ENCODE results near the gene BIRC7.

Gene BIRC7

GRCh38 chr20:63261795-63262528 lies 26.3 kb downstream of the BIRC7 start:
- Histone ChIP-seq H3K9me3 (ENCODE audit: insufficient read depth, low read depth, low read length) (no peaks in the 10 kb centered on the region), H3K4me3 (ENCODE audit: low read length) (no peak overlapping the region), H3K27me3 (ENCODE audit: insufficient read depth, low read length) (0 out of 2 replicates have a peak, but pooled peaks cover under 1% of the 10 kb centered on the region), H3K9ac (ENCODE audit: low read depth, low read length) (no peak overlapping the region), H3K4me1 (ENCODE audit: insufficient read depth, low read length) (no peaks in the 10 kb centered on the region), H3K27ac (ENCODE audit: low read length) (no peak overlapping the region), H3K36me3 (ENCODE audit: insufficient read depth, low read depth, low read length) (no peaks in the 10 kb centered on the region)

DNA sequence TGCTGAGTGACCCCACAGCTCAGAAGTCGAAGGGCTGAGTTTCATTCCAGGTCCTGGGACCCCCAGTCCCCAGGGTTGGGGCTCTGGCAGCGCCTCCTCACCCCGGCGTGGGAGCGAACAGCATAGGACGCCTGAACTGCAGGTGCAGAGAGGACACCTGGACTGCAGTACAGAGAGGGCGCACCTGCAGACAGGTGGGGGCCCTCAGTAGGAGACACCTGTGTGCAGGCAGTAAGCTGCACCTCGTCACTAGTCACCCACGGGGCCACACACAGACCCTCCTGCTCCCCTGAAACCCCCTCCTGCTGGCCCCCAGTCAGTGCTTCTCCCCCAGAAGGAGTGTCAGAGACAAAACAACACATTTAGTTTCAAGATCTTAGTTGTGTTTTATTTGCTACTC lies 27.1 kb downstream of the BIRC7 start:
- H3K27ac ChIP-seq (ENCODE audit: low read length) = no peak overlapping the region
- no peaks in the 10 kb centered on the region for H3K27me3 ChIP-seq (ENCODE audit: insufficient read depth, low read length)
- H3K36me3 ChIP-seq (ENCODE audit: insufficient read depth, low read depth, low read length) = no peaks in the 10 kb centered on the region
- H3K4me1 ChIP-seq (ENCODE audit: insufficient read depth, low read length) = no peaks in the 10 kb centered on the region
- no peak overlapping the region for H3K4me3 ChIP-seq (ENCODE audit: low read length)
- H3K9ac ChIP-seq (ENCODE audit: low read depth, low read length) = no peak overlapping the region
- no peaks in the 10 kb centered on the region for H3K9me3 ChIP-seq (ENCODE audit: insufficient read depth, low read depth, low read length)

DNA sequence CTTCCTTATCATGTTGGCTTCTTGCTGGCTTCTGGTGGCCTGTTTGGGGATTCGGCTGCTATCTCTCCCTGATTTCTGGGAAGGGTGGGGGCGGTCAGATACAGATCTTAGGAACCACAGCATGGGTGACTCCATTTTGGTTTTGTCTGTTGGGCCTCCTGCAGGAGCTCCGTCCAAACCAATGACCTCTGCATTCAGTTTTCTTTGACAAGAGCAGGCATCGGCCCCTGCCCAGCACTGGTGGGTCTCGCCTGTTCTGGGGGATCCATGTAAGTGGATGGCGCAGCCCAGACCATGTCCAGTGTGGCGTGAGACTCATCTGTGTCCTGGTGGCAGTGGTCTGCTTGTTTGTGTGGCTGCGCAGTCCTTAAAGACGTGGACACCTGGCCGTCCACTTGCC lies 28.3 kb downstream of the BIRC7 start:
- Histone ChIP-seq H3K36me3 (ENCODE audit: insufficient read depth, low read depth, low read length) (no peaks in the 10 kb centered on the region), H3K27me3 (ENCODE audit: insufficient read depth, low read length) (no peaks in the 10 kb centered on the region), H3K27ac (ENCODE audit: low read length) (no peak overlapping the region)

DNA sequence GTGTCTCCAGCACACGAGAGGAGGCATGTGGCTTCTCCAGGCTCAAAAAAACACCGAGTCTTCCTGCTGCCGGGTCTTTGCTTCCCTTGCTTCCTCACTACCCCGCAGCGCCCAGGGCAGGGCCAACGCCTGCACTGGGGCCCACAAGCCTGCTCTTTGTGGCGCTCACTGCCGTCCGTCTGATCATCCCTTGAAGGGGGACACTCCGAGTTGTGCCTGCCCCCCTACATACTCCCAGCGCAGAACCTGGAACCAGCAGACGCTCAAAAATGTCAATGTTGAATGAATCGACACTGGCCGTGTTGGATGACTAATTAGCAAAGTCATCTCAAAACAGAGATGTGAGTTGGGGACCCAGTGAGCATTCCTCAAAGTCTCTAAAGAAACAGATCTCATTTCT lies 28.8 kb downstream of the BIRC7 start:
- no peaks in the 10 kb centered on the region for H3K27me3 ChIP-seq (ENCODE audit: insufficient read depth, low read length)
- H3K9me3 ChIP-seq (ENCODE audit: insufficient read depth, low read depth, low read length) = no peaks in the 10 kb centered on the region
- no peak overlapping the region for H3K9ac ChIP-seq (ENCODE audit: low read depth, low read length)
- H3K4me3 ChIP-seq (ENCODE audit: low read length) = no peak overlapping the region
- no peaks in the 10 kb centered on the region for H3K4me1 ChIP-seq (ENCODE audit: insufficient read depth, low read length)
- no peak overlapping the region for H3K27ac ChIP-seq (ENCODE audit: low read length)
- H3K36me3 ChIP-seq (ENCODE audit: insufficient read depth, low read depth, low read length) = no peaks in the 10 kb centered on the region

More for the DNA sequence above, 28.3 kb downstream of the BIRC7 start:
- Histone ChIP-seq H3K4me1 (ENCODE audit: insufficient read depth, low read length) (no peaks in the 10 kb centered on the region), H3K4me3 (ENCODE audit: low read length) (no peak overlapping the region), H3K9me3 (ENCODE audit: insufficient read depth, low read depth, low read length) (no peaks in the 10 kb centered on the region), H3K9ac (ENCODE audit: low read depth, low read length) (no peak overlapping the region)

DNA sequence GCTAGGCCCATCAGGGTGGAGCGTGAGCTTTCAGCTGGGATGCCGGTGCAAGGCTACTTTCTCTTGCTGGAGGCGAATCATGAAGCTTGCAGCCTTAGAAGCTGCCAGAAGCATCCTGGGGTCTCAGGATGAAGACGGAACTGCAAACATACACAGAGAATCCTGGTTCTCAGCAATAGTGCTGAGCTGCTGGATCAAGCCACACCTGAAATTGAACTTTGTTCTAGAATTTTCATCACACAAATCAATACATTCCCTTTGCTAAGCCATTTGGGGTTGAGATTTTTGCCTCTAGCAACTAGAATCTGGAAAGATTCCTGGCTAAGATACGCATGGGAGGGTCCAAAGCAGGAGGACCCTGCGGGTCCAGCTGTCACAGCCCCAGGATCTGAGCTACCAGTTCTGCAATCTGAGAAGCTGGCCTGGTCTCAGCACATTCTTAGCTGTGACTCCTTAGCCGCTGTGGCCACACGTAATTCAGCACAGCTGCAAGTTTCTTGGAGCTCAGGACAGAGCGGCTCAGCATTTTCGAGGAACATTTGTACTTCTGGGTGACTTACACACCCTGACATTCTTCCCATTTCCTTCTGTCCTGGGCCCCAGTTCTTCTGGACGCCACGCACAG lies 30.3 kb downstream of the BIRC7 start:
- no peak overlapping the region for H3K9ac ChIP-seq (ENCODE audit: low read depth, low read length)
- H3K4me3 ChIP-seq (ENCODE audit: low read length) = no peak overlapping the region
- H3K27me3 ChIP-seq (ENCODE audit: insufficient read depth, low read length) = no peaks in the 10 kb centered on the region
- no peaks in the 10 kb centered on the region for H3K4me1 ChIP-seq (ENCODE audit: insufficient read depth, low read length)
- no peaks in the 10 kb centered on the region for H3K36me3 ChIP-seq (ENCODE audit: insufficient read depth, low read depth, low read length)
- H3K9me3 ChIP-seq (ENCODE audit: insufficient read depth, low read depth, low read length) = no peaks in the 10 kb centered on the region
- no peak overlapping the region for H3K27ac ChIP-seq (ENCODE audit: low read length)

DNA sequence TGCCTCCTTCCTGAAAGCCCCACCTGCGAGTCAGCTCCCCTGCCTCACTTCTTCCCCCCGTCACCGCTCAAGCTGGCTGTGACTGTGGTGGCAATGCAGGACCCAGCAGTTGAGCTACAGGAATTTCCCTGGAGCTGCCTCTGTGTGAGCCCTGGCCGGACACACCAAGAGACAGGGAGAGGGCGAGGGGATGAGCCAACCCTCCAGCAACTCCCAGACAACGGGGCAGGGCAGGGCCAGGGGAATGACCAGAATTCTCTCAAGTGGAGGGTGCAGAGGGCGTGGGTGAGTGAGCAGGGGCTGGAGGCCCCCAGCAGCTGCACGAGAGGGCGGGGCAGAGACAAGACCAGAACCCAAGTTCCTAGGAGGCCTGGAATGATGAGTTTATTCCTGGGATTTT lies 32.0 kb downstream of the BIRC7 start:
- no peak overlapping the region for H3K27ac ChIP-seq (ENCODE audit: low read length)
- H3K27me3 ChIP-seq (ENCODE audit: insufficient read depth, low read length) = no peaks in the 10 kb centered on the region
- no peak overlapping the region for H3K4me3 ChIP-seq (ENCODE audit: low read length)
- no peaks in the 10 kb centered on the region for H3K4me1 ChIP-seq (ENCODE audit: insufficient read depth, low read length)
- no peaks in the 10 kb centered on the region for H3K36me3 ChIP-seq (ENCODE audit: insufficient read depth, low read depth, low read length)
- H3K9me3 ChIP-seq (ENCODE audit: insufficient read depth, low read depth, low read length) = no peaks in the 10 kb centered on the region
- no peak overlapping the region for H3K9ac ChIP-seq (ENCODE audit: low read depth, low read length)

DNA sequence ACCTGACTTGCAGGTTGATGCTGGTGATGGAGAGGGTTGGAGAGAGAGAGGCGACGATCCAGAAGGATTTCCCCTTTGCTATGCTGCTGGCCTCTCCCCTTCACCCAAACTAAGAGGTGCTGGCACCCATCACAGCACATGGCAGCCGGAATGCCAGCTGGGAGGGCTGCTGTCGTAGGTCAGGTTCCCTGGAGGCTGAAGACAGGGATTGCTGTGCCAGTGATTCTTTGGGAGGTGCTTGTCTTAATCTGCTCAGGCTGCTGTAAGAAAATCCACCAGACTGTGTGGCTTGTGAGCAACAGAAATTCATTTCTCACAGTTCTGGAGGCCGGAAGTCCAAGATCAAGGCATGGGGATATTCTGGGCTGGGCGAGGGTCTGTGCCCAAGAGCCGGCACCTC lies 32.6 kb downstream of the BIRC7 start:
- no peak overlapping the region for H3K27ac ChIP-seq (ENCODE audit: low read length)
- H3K4me3 ChIP-seq (ENCODE audit: low read length) = no peak overlapping the region
- H3K4me1 ChIP-seq (ENCODE audit: insufficient read depth, low read length) = no peaks in the 10 kb centered on the region
- H3K36me3 ChIP-seq (ENCODE audit: insufficient read depth, low read depth, low read length) = no peaks in the 10 kb centered on the region
- H3K9me3 ChIP-seq (ENCODE audit: insufficient read depth, low read depth, low read length) = no peaks in the 10 kb centered on the region
- H3K27me3 ChIP-seq (ENCODE audit: insufficient read depth, low read length) = no peaks in the 10 kb centered on the region
- no peak overlapping the region for H3K9ac ChIP-seq (ENCODE audit: low read depth, low read length)

GRCh38 chr20:63268671-63269439 lies 33.1 kb downstream of the BIRC7 start:
- Histone ChIP-seq H3K27ac (ENCODE audit: low read length) (no peak overlapping the region), H3K27me3 (ENCODE audit: insufficient read depth, low read length) (no peaks in the 10 kb centered on the region), H3K36me3 (ENCODE audit: insufficient read depth, low read depth, low read length) (no peaks in the 10 kb centered on the region), H3K4me3 (ENCODE audit: low read length) (no peak overlapping the region), H3K9ac (ENCODE audit: low read depth, low read length) (no peak overlapping the region), H3K4me1 (ENCODE audit: insufficient read depth, low read length) (peaks cover 5% of the 10 kb centered on the region), H3K9me3 (ENCODE audit: insufficient read depth, low read depth, low read length) (no peaks in the 10 kb centered on the region)

- no peaks in the 10 kb centered on the region for H3K27me3 ChIP-seq (ENCODE audit: insufficient read depth, low read length)
- H3K9me3 ChIP-seq (ENCODE audit: insufficient read depth, low read depth, low read length) = no peaks in the 10 kb centered on the region
- H3K9ac ChIP-seq (ENCODE audit: low read depth, low read length) = no peak overlapping the region
- H3K36me3 ChIP-seq (ENCODE audit: insufficient read depth, low read depth, low read length) = no peaks in the 10 kb centered on the region
- peaks cover 7% of the 10 kb centered on the region for H3K4me1 ChIP-seq (ENCODE audit: insufficient read depth, low read length)
- H3K27ac ChIP-seq (ENCODE audit: low read length) = no peak overlapping the region
- no peak overlapping the region for H3K4me3 ChIP-seq (ENCODE audit: low read length)
These were observed 34.0 kb downstream of the BIRC7 start for GRCh38 chr20:63269724-63270123.

GRCh38 chr20:63270606-63271325 lies 35.1 kb downstream of the BIRC7 start:
- no peak overlapping the region for H3K27ac ChIP-seq (ENCODE audit: low read length)
- H3K4me3 ChIP-seq (ENCODE audit: low read length) = no peak overlapping the region

More at GRCh38 chr20:63270606-63271325, 35.1 kb downstream of the BIRC7 start:
- no peaks in the 10 kb centered on the region for H3K9me3 ChIP-seq (ENCODE audit: insufficient read depth, low read depth, low read length)
- H3K36me3 ChIP-seq (ENCODE audit: insufficient read depth, low read depth, low read length) = no peaks in the 10 kb centered on the region
- no peak overlapping the region for H3K9ac ChIP-seq (ENCODE audit: low read depth, low read length)
- peaks cover 7% of the 10 kb centered on the region for H3K4me1 ChIP-seq (ENCODE audit: insufficient read depth, low read length)
- no peaks in the 10 kb centered on the region for H3K27me3 ChIP-seq (ENCODE audit: insufficient read depth, low read length)
